ENCODE data around the gene CARD19.

- no peak for TF ChIP-seq CTCF (IDR thresholded peaks at IDR 0.05)
- no peak for TF ChIP-seq POLR2A (IDR thresholded peaks at IDR 0.05)
- no peak for TF ChIP-seq EP300 (IDR thresholded peaks at IDR 0.05)
Measured at GRCh38 chr9:93066978-93067603, 28.9 kb upstream of the CARD19 start.
